Measurements from ENCODE around the gene CACNA1B.

DNA sequence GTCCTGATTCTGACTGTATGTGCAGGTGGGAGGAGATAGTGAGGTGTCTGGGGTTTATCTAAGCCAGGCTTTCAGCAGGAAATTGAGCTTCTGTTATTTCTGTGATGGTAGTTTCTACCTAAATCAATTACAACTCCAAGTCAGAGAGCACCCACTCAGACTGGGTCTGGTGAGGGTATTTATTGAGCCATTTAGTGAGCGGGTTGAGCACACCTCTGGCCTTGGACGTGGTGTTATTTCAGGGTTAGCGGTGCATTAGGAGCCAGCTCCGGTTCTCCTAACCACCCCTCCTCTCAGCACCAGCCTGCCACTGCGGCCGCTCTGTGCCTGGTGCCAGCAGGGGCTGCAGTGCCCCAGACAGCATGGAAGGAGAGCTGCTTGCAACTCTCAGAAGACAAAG is 238.9 kb downstream of the CACNA1B start:
- TF ChIP-seq, protein P1, sequence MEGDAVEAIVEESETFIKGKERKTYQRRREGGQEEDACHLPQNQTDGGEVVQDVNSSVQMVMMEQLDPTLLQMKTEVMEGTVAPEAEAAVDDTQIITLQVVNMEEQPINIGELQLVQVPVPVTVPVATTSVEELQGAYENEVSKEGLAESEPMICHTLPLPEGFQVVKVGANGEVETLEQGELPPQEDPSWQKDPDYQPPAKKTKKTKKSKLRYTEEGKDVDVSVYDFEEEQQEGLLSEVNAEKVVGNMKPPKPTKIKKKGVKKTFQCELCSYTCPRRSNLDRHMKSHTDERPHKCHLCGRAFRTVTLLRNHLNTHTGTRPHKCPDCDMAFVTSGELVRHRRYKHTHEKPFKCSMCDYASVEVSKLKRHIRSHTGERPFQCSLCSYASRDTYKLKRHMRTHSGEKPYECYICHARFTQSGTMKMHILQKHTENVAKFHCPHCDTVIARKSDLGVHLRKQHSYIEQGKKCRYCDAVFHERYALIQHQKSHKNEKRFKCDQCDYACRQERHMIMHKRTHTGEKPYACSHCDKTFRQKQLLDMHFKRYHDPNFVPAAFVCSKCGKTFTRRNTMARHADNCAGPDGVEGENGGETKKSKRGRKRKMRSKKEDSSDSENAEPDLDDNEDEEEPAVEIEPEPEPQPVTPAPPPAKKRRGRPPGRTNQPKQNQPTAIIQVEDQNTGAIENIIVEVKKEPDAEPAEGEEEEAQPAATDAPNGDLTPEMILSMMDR (IDR thresholded peaks at IDR 0.05): no peak
- TF ChIP-seq POLR2A (IDR thresholded peaks at IDR 0.05): no peak

Measured in vagina (tissue), 2 donors.